Erythroblast (primary cell): ENCODE measurements around the gene ANXA5.

Source experiments
- GATA1 ChIP-seq: IDR thresholded peaks from 2 replicates; pipeline ENCODE4 v1.6.1; 2011; ENCODE audit warnings: low read depth, mild to moderate bottlenecking, control low read depth, low read length, moderate library complexity
- POLR2A ChIP-seq: IDR thresholded peaks from 2 replicates; pipeline ENCODE4 v1.6.1; 2011; ENCODE audit warnings: mild to moderate bottlenecking, low read length

DNA sequence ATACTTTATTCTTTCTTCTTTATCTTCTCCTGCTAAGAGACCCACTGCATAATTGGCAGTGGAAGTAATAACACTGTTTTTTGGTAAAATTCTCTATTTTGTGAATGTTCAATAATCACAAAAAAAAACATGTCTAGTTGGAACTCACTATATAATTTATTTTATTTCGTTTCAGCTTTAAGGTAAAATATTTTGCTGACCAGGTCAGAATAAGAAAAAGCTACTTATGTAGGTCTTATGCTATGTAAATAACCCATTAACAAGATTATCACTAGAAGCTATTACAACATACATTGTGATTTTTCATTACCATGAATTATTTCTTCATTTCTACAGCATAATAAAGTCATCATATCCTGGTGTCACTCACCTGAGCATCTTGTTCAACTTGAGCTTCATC is 19.3 kb downstream of the ANXA5 start:
- no peak for TF ChIP-seq POLR2A
- no peak for TF ChIP-seq GATA1
